IPS-NIHi11 (cell line): ENCODE data around the gene SETD5.
A peak's percentile ranks its signal among the peaks of the same experiment; 100 is the strongest.
"Not testable (repeated sequence)": the region's sequence is repeated elsewhere in the genome, so short reads cannot be mapped to it uniquely, and the experiment has no call there.

ENCODE experiments used
- DNase-seq: peaks from one replicate; pipeline ENCODE4 v3.0.0; 2012; ENCODE audit warnings: mixed read lengths, low spot score

Gene SETD5

DNA sequence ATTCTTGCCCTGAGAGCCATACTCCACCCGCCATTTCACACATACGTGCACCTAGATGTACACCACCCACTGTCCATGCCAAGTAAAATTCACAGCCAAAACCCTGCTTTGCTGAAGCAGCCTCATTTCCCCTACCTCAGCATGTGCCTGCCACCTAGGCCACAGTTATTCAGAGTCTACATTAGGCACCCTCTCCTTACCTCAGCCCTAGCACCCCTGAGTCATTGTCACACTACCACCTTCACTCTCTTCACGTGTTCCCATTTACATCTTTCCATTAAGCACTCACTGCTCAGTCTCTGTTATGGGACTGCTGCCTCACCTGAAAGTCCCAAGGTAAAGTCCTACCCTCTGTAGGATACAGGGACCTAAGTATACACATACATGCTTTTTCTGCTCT lies 70.0 kb downstream of the SETD5 start:
- DNase-seq, result no peak

GRCh38 chr3:9468460-9468859 lies 71.0 kb downstream of the SETD5 start:
- DNase-seq, result no peak

DNA sequence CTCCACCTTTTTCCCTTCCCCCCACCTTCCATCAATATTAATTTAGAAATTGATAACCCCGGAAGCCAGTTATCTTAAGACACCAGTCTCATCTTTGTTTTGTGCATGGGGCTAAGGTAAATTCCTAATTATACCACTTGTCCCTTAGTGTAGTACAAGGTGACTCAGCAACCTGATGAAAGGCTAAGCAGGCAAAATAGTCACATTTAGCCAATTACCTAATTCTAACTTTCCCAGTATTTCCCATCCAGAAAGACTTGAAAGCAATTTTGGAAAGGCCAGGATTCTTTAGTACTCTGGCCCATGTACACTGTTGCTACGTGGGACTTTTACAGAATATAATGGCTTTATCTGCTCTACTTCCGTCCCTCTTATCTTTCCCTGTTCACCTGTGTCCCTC lies 72.6 kb downstream of the SETD5 start:
- DNase-seq, result no peak

DNA sequence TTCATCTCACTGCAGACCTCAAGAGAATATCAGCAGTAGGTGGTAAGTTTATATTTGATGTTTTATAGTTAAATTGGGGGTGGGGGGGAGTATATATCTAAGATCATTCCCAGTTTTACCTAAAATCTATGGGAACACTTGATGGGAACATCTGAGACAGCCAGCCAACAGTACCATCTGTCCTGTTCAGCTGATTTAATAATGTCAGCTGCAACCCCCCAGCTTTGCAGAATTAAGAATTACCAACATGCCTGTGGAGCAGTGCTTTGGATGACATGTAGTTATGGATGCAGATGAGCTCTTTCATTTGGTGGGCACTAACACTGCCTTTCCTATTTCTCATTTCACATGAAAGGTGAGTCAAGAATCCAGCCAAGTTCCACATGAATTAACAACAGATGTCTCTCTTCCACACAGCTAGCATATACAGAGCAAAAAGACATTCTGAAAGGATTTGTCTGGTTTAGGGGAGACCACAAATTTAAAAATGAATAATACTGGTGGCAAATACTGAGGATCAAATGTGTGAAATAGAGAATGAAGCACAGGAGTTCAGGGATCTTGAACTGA lies 76.2 kb downstream of the SETD5 start:
- no peak for DNase-seq

- DNase-seq, result no peak
Measured at GRCh38 chr3:9474482-9474881, 77.1 kb downstream of the SETD5 start.

DNA sequence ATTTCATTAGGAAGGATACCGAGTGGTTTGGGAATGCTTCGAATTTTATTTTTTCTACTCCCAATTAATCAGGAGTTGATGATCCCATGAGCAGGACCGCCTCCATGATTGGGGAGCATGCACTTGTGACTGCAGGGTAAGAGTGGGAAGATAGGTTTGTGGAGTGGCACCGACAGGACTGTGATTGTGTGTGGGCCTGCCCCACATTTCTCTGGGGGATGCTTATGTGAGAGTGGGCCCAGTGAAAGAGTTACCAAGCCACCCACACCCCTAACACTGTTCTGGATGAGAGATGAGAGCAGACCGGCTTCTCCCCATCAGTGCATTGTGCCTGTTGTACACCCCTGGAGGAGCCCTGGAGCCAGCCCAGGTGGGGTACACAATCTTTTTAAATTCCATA lies 79.5 kb downstream of the SETD5 start:
- no peak for DNase-seq

DNA sequence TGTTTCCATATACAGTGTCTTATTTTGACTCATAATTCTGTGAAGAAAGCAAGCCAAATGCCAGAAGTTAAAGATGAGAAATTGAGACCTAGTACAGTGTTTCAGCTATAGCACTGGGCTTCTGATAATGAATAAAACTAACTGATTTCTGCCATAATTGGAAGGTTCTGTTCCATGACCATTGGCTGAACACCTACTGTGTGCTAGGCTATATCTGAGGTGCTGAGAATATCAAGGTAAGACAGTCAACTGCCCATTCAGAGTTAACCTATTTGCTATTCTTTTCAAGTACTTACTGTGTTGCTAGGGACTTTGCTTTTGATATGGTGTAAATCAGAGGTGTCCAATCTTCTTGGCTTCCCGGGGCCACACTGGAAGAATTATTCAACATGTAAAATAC lies 82.8 kb downstream of the SETD5 start:
- no peak for DNase-seq

GRCh38 chr3:9485248-9485647 lies 87.8 kb downstream of the SETD5 start:
- no peak for DNase-seq

DNA sequence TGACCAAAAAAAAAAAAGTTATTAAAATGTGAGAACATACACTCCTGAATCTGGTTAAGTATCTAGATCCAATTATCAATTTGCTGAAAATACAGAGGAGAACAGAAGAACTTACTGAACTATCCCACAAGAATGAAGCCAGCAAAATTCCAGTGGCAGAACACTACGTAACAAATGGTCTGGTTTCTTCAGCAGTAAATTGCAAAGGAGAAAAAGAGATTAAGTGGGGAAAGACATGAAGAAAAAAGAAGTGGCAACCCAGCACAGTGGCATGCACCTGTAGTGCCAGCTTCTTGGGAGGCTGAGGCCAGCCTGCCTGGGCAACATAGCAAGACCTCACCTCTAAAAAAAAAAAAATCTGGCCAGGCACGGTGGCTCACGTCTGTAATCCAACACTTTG lies 94.1 kb downstream of the SETD5 start:
- DNase-seq, result no peak

GRCh38 chr3:9494036-9494435 lies 96.6 kb downstream of the SETD5 start:
- DNase-seq, result not testable (repeated sequence)

- no peak for DNase-seq
Measured at GRCh38 chr3:9496893-9497292, 99.5 kb downstream of the SETD5 start.

DNA sequence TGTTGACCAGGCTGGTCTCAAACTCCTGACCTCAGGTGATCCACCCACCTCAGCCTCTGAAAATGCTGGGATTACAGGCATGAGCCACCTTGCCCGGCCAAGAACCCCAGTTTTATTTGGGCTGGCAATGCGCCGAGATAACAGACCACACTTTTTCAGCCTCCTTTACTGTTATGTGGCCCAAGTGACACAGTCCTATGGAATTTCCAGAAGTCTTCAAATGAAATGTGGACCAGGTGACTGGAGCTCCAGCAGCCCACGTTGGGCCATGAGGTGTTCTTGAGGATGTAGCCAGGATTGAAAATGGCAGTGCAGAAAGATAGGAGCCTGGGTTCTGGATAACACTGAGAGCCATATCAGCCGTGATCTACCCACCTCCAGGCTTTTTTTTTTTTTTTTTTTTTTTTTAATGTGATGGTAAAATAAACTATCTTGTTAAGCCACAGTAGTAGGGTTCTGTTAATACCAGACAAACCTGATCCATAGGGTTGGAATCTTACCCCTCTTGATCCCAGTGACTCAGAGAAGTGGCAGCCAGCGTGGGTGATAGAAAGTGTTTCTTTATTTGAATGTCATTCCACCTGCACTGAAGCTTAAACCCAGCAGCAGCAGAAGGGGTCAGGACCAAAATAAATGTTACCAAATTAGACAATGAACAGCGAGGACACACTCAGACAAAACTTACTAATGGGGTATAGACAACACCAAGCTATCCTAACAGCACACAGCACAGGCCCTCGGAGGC lies 100.6 kb downstream of the SETD5 start:
- no peak for DNase-seq

GRCh38 chr3:9498781-9499180 lies 101.4 kb downstream of the SETD5 start:
- DNase-seq, result no peak

- DNase-seq, result peak; percentile 67
Measured at GRCh38 chr3:9499455-9500107, 102.2 kb downstream of the SETD5 start.

DNA sequence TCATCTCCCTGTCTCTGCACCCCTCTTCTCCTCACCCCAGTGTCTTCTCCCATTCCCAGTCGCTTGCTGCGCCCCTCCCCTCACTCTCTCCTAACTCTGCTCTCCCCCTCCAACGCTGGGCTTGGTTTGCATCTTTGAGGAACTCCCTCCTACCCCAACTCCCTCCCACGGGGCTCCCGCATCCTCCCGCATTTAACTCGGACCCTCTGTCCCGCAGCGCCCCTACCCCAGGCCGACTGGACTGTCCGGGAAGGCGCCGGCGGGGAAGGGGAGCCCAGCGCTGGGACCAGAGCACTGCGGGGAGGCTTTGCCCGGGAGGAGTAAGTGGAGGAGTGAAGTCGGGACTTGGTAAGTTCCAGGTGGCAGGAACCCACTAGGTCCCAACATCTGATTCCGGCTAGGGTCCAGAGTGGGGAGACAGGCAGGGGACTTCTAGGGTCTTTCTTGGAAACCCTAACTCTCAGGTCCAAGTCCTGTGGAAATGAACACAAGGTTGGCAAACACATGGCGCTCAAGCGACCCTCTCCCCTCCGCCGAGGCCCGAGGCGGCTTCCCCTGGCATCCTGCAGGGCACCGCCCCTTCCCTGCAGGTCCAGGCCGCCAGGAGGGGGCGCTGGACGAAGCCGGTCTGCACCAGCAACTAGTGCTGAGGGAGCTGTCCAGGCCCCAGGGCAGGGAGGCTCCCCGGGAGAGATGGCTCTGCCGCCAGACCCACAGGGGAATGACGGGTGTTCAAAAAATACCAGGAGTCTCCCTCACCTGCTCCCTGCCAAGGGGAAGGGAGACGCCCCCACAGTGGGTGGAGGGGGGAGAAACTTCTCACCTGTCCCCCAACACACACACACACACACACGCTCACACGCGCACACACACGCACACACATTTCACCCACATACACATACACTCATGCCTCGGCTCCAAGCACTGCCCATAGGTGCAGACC lies 103.0 kb downstream of the SETD5 start:
- peak; percentile 98 for DNase-seq

- DNase-seq, result no peak
Measured at GRCh38 chr3:9501226-9501625, 103.8 kb downstream of the SETD5 start.

- DNase-seq, result peak; percentile 82
Measured at GRCh38 chr3:9503283-9503682, 105.9 kb downstream of the SETD5 start.

DNA sequence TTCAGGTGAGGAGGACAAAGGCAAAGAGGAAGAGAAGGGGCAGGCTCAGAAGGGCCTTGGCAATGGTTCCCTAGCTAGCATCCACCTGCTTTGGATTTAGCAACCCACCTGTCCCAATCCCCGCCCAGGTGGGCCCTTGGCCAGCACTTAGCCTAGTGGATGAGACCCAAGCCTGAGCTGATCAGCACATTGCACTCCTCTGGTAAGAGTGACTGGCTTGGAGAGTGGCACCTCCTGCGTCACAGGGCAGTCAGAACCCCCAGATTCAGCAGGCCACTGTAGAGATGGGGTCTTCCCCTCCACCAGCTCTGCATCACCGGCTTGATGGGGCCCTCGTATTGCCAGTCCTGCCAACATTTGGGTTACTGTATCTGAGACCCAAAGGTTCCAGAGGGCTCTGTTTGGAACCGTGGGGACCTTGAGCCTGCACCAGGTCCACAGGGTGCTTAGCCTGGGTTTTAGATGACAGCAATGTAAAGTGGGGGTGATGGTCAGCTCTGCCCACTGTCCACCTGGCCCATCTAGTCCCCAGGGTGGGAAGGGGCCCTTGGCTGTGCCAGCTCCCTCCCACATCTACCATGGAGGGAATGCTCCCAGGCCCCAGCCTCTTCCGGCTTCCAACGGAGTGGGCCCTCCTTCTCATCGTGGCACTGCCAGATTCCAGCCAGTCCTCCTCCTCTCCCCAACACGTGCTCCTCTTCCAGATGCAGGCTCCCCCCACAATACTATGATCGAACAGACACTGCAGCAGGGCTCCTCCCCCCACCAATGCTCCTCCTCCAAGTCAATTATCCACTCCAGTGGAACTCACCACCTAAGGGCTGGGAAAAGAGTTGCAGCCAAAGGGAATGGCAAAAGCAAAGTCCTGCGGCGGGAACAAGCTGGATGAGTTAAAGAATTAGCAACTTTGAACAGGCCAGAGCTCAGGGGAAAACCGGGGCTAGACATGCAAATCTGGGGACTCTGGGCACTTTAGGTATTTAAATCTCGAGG lies 110.5 kb downstream of the SETD5 start:
- no peak for DNase-seq

- peak; percentile 61 for DNase-seq
Measured at GRCh38 chr3:9508781-9509180, 111.4 kb downstream of the SETD5 start.

DNA sequence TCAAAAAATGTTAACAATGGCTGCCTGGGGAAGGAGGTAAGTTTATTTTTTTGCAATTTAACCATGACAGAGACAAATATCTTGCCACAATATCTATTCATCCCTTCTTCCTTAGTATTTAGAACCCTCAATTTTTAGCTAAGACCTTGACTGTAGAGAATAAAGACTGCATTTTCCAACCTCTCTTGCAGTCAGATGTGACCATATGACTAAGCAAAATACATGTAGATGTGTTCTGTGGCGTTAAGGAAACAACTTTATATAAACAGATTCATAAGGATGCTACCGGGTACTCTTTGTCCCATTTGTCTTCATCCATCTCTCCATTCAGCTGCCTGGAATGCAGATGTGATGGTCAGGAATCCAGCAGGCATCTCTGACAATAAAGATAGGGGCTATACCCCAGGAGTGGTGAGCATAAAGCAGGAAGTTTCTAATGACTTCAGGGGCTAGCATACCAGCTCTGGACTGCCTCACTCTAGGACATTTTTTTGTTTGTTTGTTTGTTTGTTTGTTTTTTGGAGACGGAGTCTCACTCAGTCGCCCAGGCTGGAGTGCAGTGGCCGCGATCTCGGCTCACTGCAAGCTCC lies 115.1 kb downstream of the SETD5 start:
- DNase-seq, result no peak

DNA sequence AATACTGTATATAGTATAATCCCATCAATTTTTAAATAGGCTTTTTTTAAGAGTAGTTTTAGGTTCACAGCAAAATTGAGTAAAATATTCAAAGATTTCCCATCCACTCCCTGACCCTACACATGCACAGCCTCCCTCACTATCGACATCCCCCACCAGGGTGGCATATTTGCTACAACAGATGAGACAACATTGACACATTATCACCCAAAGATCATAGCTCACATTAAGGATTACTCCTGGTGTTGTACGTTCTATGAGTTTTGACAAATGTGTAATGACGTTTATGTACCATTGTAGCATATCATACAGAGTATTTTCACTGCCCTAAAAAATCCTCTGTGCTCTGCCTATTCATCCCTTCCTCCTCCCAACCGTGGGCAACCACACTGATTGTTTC lies 116.9 kb downstream of the SETD5 start:
- no peak for DNase-seq
